H54 (cell line): ENCODE data around the gene EIF4G3.

ENCODE experiments used
- DNase-seq: peaks from one replicate; pipeline ENCODE4 v3.0.0; 2011; ENCODE audit warnings: low spot score, mixed read lengths; ENCODE audit not compliant: insufficient read length
- FAIRE-seq: peaks from 3 replicates; lab custom pipeline; 2011; peaks lifted over from hg19 to GRCh38; lab: Jason Lieb, UNC
- POLR2A ChIP-seq: IDR thresholded peaks from 2 replicates; pipeline ENCODE4 v1.6.1; 2011; ENCODE audit warnings: low read depth, mild to moderate bottlenecking, low read length

EIF4G3 gene

GRCh38 chr1:21005466-21006239, 171.0 kb downstream of the EIF4G3 start:
- no peak for TF ChIP-seq POLR2A
- FAIRE-seq: no peak
- no peak for DNase-seq

GRCh38 chr1:21003281-21004045, 173.2 kb downstream of the EIF4G3 start:
- no peak for DNase-seq
- TF ChIP-seq POLR2A: no peak
- FAIRE-seq: no peak

- FAIRE-seq (no peak), DNase-seq (no peak)
- no peak for TF ChIP-seq POLR2A
These were observed 175.7 kb downstream of the EIF4G3 start for GRCh38 chr1:21001042-21001441.

- FAIRE-seq: no peak
- TF ChIP-seq POLR2A: no peak
- DNase-seq: no peak
These were observed 176.5 kb downstream of the EIF4G3 start for GRCh38 chr1:21000245-21000594.

GRCh38 chr1:20999525-21000244, 177.0 kb downstream of the EIF4G3 start:
- TF ChIP-seq POLR2A: no peak
- DNase-seq (no peak), FAIRE-seq (no peak)

- no peak for FAIRE-seq
- DNase-seq: no peak
- no peak for TF ChIP-seq POLR2A
These were observed 177.9 kb downstream of the EIF4G3 start for GRCh38 chr1:20998826-20999225.

GRCh38 chr1:20997602-20998224, 179.0 kb downstream of the EIF4G3 start:
- FAIRE-seq: no peak
- no peak for TF ChIP-seq POLR2A
- no peak for DNase-seq

- FAIRE-seq (no peak), DNase-seq (no peak)
- TF ChIP-seq POLR2A: no peak
These were observed 180.1 kb downstream of the EIF4G3 start for GRCh38 chr1:20996554-20996953.

- TF ChIP-seq POLR2A: no peak
- no peak for FAIRE-seq
- no peak for DNase-seq
These were observed 182.8 kb downstream of the EIF4G3 start for GRCh38 chr1:20993716-20994575.

GRCh38 chr1:20992322-20993056, 184.2 kb downstream of the EIF4G3 start:
- FAIRE-seq (no peak), DNase-seq (no peak)
- no peak for TF ChIP-seq POLR2A

GRCh38 chr1:20988943-20989342, 187.8 kb downstream of the EIF4G3 start:
- FAIRE-seq: no peak
- DNase-seq: no peak
- no peak for TF ChIP-seq POLR2A

GRCh38 chr1:20987831-20988825, 188.6 kb downstream of the EIF4G3 start:
- no peak for DNase-seq
- FAIRE-seq: no peak
- no peak for TF ChIP-seq POLR2A
